Measurements from ENCODE around the gene SCP2D1. TPM values are rescaled to one million over a fixed set of nuclear protein-coding genes. Genes with fewer than 3 reads are reported as not detected.

SCP2D1 gene
- total and polyA plus RNA-seq, 2 experiments from 2014 or later, result not detected

DNA sequence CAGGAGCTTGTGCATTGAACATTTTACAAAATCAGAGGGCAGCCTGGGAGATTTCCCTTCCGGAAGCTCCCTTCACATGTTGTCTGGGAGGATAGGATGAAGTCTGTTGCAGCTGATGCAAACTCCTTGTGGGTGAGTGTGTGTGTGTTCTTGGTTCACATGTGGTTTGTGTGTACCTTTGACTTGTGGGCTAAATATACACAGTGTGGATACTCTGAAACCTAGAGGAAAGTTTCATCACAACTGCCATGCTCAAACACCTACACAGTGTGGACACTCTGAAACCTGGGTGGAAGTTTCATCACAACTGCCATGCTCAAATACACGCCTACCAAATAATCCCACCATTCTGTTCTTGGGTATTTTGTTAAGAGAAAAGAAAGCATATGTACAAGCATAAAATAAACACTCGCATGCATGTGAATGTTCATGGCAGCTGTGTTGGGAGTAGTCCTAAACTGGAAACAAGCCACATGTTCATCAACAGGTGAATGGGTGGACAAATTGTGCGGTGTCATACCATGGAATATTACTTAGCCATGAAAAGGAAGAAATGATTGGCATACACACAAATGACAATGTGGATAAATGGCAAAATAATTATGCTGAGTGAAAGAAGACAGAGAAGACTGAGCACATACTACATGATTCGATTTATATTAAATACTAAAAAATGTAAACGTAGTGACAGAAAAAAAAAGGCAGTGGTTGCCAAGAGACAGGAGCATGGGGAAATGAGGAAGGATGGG lies 1.8 kb downstream of the SCP2D1 start:
- Histone ChIP-seq H3K9me3 (ENCODE audit: low read depth) (no peaks in the 10 kb centered on the region), H3K27me3 (replicated peaks; ENCODE audit: insufficient read depth) (no peaks in the 10 kb centered on the region), H3K4me3 (no peak overlapping the region), H4K20me1 (ENCODE audit: insufficient read depth) (no peaks in the 10 kb centered on the region), H3K79me2 (ENCODE audit: insufficient read depth) (no peaks in the 10 kb centered on the region), H3K9ac (no peak overlapping the region), H3F3A (ENCODE audit: insufficient read depth) (no peaks in the 10 kb centered on the region), H3K4me2 (ENCODE audit: unreplicated experiment) (no peak overlapping the region), H2AFZ (no peak overlapping the region), H3K4me1 (ENCODE audit: insufficient read depth) (no peaks in the 10 kb centered on the region), H3K36me3 (ENCODE audit: low read depth) (no peaks in the 10 kb centered on the region), H3K27ac (no peak overlapping the region), H3K9me2 (ENCODE audit: insufficient read depth) (no peaks in the 10 kb centered on the region)
- WGBS, 2 experiments (ENCODE audit: low coverage in 1 of 2, low lambda C conversion rate in 2 of 2, missing lambda C conversion rate in 2 of 2), result 55 to 57% methylated on average over 6 of the region's 6 CpGs
- TF ChIP-seq EZH2 (IDR thresholded peaks at IDR 0.05; ENCODE audit: insufficient read depth, poor library complexity, severe bottlenecking), result no peak
- no peak for TF ChIP-seq EZH2phosphoT487 (IDR thresholded peaks at IDR 0.05; ENCODE audit: insufficient read depth, low read depth)
- in situ Hi-C loops (cut with MboI), result no loop called here
- DNase-seq, result no peak

DNA sequence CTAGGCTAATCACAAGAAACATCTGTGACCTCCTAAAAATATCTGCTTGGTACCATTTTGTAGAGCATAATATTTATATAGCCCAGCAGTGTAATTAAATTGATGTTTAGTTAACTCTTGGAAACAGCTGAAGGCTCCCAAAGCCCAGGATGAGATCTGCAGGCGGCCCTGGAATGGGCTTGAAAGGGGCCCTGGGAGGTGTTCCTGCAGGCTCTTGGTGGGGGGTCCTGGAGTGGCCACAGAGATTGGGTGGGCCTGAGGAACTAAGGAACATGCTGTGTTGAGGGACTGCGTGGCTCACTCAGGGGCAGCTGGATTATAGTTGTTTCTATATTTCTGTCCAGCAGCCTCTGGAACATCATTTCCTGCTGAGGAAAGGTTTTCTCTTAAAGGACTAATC lies 9.2 kb downstream of the SCP2D1 start:
- H3K4me1 ChIP-seq (ENCODE audit: insufficient read depth), result no peaks in the 10 kb centered on the region
- no peak for DNase-seq
- H4K20me1 ChIP-seq (ENCODE audit: insufficient read depth), result no peaks in the 10 kb centered on the region
- in situ Hi-C loops (cut with MboI), result no loop called here
- no peak overlapping the region for H3K9ac ChIP-seq
- H3F3A ChIP-seq (ENCODE audit: insufficient read depth), result no peaks in the 10 kb centered on the region
- no peak overlapping the region for H3K4me2 ChIP-seq (ENCODE audit: unreplicated experiment)
- H3K27ac ChIP-seq, result no peak overlapping the region
- H2AFZ ChIP-seq, result no peak overlapping the region
- H3K9me2 ChIP-seq (ENCODE audit: insufficient read depth), result no peaks in the 10 kb centered on the region
- WGBS, 2 experiments (ENCODE audit: low coverage in 1 of 2, low lambda C conversion rate in 2 of 2, missing lambda C conversion rate in 2 of 2), result 46 to 51% methylated on average over 2 of the region's 2 CpGs
- H3K79me2 ChIP-seq (ENCODE audit: insufficient read depth), result no peaks in the 10 kb centered on the region
- no peak overlapping the region for H3K4me3 ChIP-seq
- H3K27me3 ChIP-seq (replicated peaks; ENCODE audit: insufficient read depth), result no peaks in the 10 kb centered on the region
- H3K36me3 ChIP-seq (ENCODE audit: low read depth), result no peaks in the 10 kb centered on the region
- no peaks in the 10 kb centered on the region for H3K9me3 ChIP-seq (ENCODE audit: low read depth)
- TF ChIP-seq EZH2phosphoT487 (IDR thresholded peaks at IDR 0.05; ENCODE audit: insufficient read depth, low read depth) (no peak), EZH2 (IDR thresholded peaks at IDR 0.05; ENCODE audit: insufficient read depth, poor library complexity, severe bottlenecking) (no peak)

DNA sequence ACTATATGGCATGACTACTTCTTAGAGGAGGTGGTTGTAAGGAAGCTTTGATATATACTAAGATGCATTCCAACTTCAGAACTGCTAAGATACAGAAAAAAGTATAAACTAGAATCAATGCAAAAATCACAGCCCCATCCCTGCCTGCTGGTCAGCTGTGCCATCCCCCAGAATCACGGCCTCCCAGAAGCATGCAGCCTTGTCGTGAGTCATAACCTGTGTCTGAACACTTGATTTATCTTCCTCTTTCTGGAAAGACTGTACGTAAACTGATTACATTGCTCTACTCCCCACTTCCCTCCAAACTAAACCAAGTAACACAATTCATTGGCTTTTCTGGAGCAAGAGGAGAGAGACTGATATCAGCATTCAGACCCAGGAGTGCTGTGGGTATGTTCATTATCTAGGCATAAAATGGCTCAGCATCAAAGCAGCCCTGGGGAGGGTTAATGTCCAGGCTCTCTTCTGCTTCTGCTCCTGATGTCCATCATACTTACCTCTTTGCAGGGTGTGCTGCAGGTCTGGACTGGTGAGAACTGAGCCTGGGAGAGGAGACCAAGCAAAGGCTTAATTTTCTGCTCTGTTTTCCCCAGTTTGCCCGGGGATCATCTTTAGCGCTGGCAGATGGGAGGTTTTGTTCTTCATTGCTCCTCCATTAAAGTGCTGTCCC lies 18.4 kb downstream of the SCP2D1 start:
- H3K4me2 ChIP-seq (ENCODE audit: unreplicated experiment), result no peak overlapping the region
- H3K4me3 ChIP-seq, result no peak overlapping the region
- H3K9me2 ChIP-seq (ENCODE audit: insufficient read depth), result no peaks in the 10 kb centered on the region
- H2AFZ ChIP-seq, result no peak overlapping the region
- H3K4me1 ChIP-seq (ENCODE audit: insufficient read depth), result no peaks in the 10 kb centered on the region
- in situ Hi-C loops (cut with MboI), result no loop called here
- H3K9ac ChIP-seq, result no peak overlapping the region
- H4K20me1 ChIP-seq (ENCODE audit: insufficient read depth), result no peaks in the 10 kb centered on the region
- no peaks in the 10 kb centered on the region for H3F3A ChIP-seq (ENCODE audit: insufficient read depth)
- TF ChIP-seq EZH2 (IDR thresholded peaks at IDR 0.05; ENCODE audit: insufficient read depth, poor library complexity, severe bottlenecking) (no peak), EZH2phosphoT487 (IDR thresholded peaks at IDR 0.05; ENCODE audit: insufficient read depth, low read depth) (no peak)
- H3K36me3 ChIP-seq (ENCODE audit: low read depth), result no peaks in the 10 kb centered on the region
- peak; percentile 20 for DNase-seq
- WGBS, 2 experiments (ENCODE audit: low coverage in 1 of 2, low lambda C conversion rate in 2 of 2, missing lambda C conversion rate in 2 of 2), result 55 to 61% methylated on average over 5 of the region's 5 CpGs
- no peak overlapping the region for H3K27ac ChIP-seq
- no peaks in the 10 kb centered on the region for H3K79me2 ChIP-seq (ENCODE audit: insufficient read depth)
- H3K27me3 ChIP-seq (replicated peaks; ENCODE audit: insufficient read depth), result no peaks in the 10 kb centered on the region
- no peaks in the 10 kb centered on the region for H3K9me3 ChIP-seq (ENCODE audit: low read depth)

DNA sequence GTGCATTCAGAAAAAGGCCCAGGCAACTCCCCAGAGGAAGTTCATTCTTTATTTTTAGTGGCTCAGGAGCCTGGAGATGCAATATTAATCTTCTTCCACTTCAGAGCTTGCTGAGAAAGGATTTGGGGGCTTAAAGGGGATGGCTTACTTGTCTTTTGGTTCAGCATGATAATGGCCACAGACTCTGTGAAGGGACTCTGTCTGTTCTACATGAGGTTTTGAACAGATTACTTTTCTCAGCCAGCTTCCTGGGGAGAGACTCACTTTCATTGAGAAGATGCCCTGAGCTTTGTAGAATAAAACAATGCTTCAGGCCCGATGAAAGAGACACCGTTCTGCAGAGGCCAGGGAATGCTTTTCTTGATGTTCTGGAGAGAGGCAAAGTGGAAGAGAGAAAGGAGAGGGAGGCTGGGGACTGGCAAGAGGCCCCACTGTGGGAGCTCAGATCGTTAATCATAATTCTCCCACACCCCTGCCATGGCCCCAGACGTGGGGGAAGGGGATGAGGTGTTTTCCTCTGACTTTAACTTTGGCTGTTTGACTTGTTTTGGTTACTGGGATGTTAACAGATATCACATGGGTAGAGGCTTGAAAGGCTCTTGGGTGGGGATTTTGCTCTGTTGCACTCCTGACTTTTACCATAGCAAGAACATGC lies 19.1 kb downstream of the SCP2D1 start:
- 19 to 29% methylated on average over 4 of the region's 4 CpGs for WGBS, 2 experiments (ENCODE audit: low coverage in 1 of 2, low lambda C conversion rate in 2 of 2, missing lambda C conversion rate in 2 of 2)
- Histone ChIP-seq H3K4me3 (no peak overlapping the region), H2AFZ (no peak overlapping the region), H3K9me2 (ENCODE audit: insufficient read depth) (no peaks in the 10 kb centered on the region), H3K4me2 (ENCODE audit: unreplicated experiment) (no peak overlapping the region), H3K27me3 (replicated peaks; ENCODE audit: insufficient read depth) (no peaks in the 10 kb centered on the region), H3F3A (ENCODE audit: insufficient read depth) (no peaks in the 10 kb centered on the region), H3K27ac (no peak overlapping the region), H3K36me3 (ENCODE audit: low read depth) (no peaks in the 10 kb centered on the region), H3K79me2 (ENCODE audit: insufficient read depth) (no peaks in the 10 kb centered on the region), H3K9ac (no peak overlapping the region), H4K20me1 (ENCODE audit: insufficient read depth) (no peaks in the 10 kb centered on the region), H3K4me1 (ENCODE audit: insufficient read depth) (no peaks in the 10 kb centered on the region), H3K9me3 (ENCODE audit: low read depth) (no peaks in the 10 kb centered on the region)
- no peak for DNase-seq
- in situ Hi-C loops (cut with MboI), result no loop called here
- no peak for TF ChIP-seq EZH2phosphoT487 (IDR thresholded peaks at IDR 0.05; ENCODE audit: insufficient read depth, low read depth)
- no peak for TF ChIP-seq EZH2 (IDR thresholded peaks at IDR 0.05; ENCODE audit: insufficient read depth, poor library complexity, severe bottlenecking)

Data from GM23248 (cell line).